Osteocyte (in vitro differentiated cells): ENCODE results near the gene GNG8. TPM values are rescaled to one million over a fixed set of nuclear protein-coding genes. Genes with fewer than 3 reads are reported as not detected.

Experiments
- DNase-seq: peaks from one replicate; pipeline ENCODE4 v3.0.0; 2021; ENCODE audit warnings: mixed read lengths; ENCODE audit not compliant: unreplicated experiment; ENCODE audit errors: extremely low spot score
- H3K27ac Mint-ChIP-seq: one replicate; pipeline ENCODE4 v1.8.0; 2021; ENCODE audit warnings: mild to moderate bottlenecking, mixed read lengths; ENCODE audit not compliant: unreplicated experiment
- H3K27me3 Mint-ChIP-seq: one replicate; pipeline ENCODE4 v1.8.0; 2021; ENCODE audit warnings: mixed read lengths; ENCODE audit not compliant: unreplicated experiment
- H3K36me3 Mint-ChIP-seq: one replicate; pipeline ENCODE4 v1.8.0; 2021; ENCODE audit warnings: mixed read lengths; ENCODE audit not compliant: unreplicated experiment
- H3K4me1 Mint-ChIP-seq: one replicate; pipeline ENCODE4 v1.8.0; 2021; ENCODE audit warnings: mixed read lengths; ENCODE audit not compliant: unreplicated experiment
- H3K4me3 Mint-ChIP-seq: one replicate; pipeline ENCODE4 v1.8.0; 2021; ENCODE audit warnings: mild to moderate bottlenecking, moderate library complexity, mixed read lengths; ENCODE audit not compliant: unreplicated experiment
- H3K9me3 Mint-ChIP-seq: one replicate; pipeline ENCODE4 v1.8.0; 2021; ENCODE audit warnings: mixed read lengths; ENCODE audit not compliant: unreplicated experiment
- CTCF ChIP-seq: fragments of 200-600 bp; sonication (generic); IDR thresholded peaks from 2 replicates; pipeline ENCODE4 v1.5.0; 2021; ENCODE audit warnings: antibody characterized with exemption, mild to moderate bottlenecking, moderate library complexity
- total RNA-seq: library from RNA; stranded (reverse); gene quantifications from 2 replicates; pipeline ENCODE4 v1.2.1, GENCODE V29; 2021

The GNG8 gene
- total RNA-seq, 1 donor from 2014 or later: not detected

GRCh38 chr19:46654621-46655152 lies 18.7 kb upstream of the GNG8 start:
- H3K36me3 Mint-ChIP-seq: no peaks in the 10 kb centered on the region
- H3K27me3 Mint-ChIP-seq: no peaks in the 10 kb centered on the region
- TF ChIP-seq CTCF: no peak
- H3K9me3 Mint-ChIP-seq: no peaks in the 10 kb centered on the region
- no peak overlapping the region for H3K4me3 Mint-ChIP-seq
- H3K27ac Mint-ChIP-seq: no peak overlapping the region
- DNase-seq: no peak
- H3K4me1 Mint-ChIP-seq: peaks cover 7% of the 10 kb centered on the region

GRCh38 chr19:46650445-46650844 lies 14.4 kb upstream of the GNG8 start:
- TF ChIP-seq CTCF: no peak

GRCh38 chr19:46648961-46649960 lies 13.3 kb upstream of the GNG8 start:
- H3K36me3 Mint-ChIP-seq: peaks cover 6% of the 10 kb centered on the region
- H3K27me3 Mint-ChIP-seq: no peaks in the 10 kb centered on the region
- H3K27ac Mint-ChIP-seq: no peak overlapping the region
- no peak for DNase-seq
- no peaks in the 10 kb centered on the region for H3K9me3 Mint-ChIP-seq
- H3K4me1 Mint-ChIP-seq: peaks cover under 1% of the 10 kb centered on the region
- TF ChIP-seq CTCF: no peak
- no peak overlapping the region for H3K4me3 Mint-ChIP-seq

More at GRCh38 chr19:46650445-46650844, 14.4 kb upstream of the GNG8 start:
- Mint-ChIP-seq H3K9me3 (no peaks in the 10 kb centered on the region), H3K4me3 (no peak overlapping the region), H3K36me3 (peaks cover 6% of the 10 kb centered on the region), H3K27me3 (no peaks in the 10 kb centered on the region), H3K27ac (no peak overlapping the region), H3K4me1 (peaks cover 4% of the 10 kb centered on the region)
- DNase-seq: no peak

DNA sequence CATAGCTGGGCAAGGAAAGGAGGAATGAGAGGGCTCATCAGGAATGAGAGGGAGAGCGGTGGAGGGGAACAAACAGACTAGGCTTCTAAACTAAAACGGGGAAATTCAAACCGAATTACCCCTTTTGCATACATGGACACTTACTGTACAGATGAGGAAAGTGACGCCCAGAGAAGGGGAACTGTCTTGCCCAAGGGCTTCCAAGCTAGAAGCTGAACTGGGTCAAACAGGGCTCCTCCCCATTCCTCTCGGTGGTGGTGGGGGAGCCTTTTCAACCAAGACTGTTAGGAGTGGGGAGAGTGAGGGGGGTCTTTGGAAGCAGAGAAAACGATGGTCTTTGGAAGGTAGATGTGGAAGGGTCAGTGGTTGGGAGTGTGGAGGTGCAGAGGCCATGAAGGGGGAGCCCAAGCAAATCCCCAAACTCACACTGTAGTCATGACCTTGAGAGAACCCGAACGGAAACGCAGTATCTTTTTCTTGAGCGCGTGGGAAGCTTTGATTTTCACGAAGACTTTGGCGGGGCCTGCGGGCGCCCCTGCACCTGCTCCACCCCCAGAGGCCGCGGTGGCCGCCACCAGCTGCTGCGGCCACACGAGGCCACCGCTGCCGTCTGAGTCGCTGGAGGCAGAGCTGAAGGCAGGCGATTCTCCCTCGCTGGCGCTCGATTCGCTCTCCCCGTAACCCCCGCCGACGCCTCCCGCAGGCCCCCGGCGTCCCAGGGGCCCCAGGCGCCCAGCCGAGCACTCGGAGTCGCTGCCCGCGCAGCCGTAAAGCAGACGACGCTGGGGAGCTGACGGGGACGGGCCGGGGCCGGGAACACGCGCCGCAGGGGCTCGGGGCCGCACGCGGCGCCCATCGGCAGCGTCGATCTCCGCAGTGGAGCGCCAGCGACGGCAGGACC lies 12.3 kb upstream of the GNG8 start:
- H3K27ac Mint-ChIP-seq: no peak overlapping the region
- H3K27me3 Mint-ChIP-seq: no peaks in the 10 kb centered on the region
- H3K9me3 Mint-ChIP-seq: no peaks in the 10 kb centered on the region
- H3K4me1 Mint-ChIP-seq: no peaks in the 10 kb centered on the region
- no peak for DNase-seq
- H3K36me3 Mint-ChIP-seq: peaks cover 6% of the 10 kb centered on the region
- H3K4me3 Mint-ChIP-seq: no peak overlapping the region
- TF ChIP-seq CTCF: no peak
